OCI-LY1 (cell line): ENCODE results near the gene PVALB.

Experiments
- EZH2 ChIP-seq: fragments of 200-600 bp; sonication (generic), shearing (Covaris generic); IDR thresholded peaks from 2 replicates; pipeline ENCODE4 v1.8.0; 2017; ENCODE audit warnings: borderline replicate concordance, mixed run types, mild to moderate bottlenecking, antibody characterized with exemption, low read length, moderate library complexity, mixed read lengths
- TF ChIP-seq, protein P1 (sequence below): fragments of 200-600 bp; sonication (generic), shearing (Covaris generic); IDR thresholded peaks from 2 replicates; pipeline ENCODE4 v1.5.1; 2017; ENCODE audit warnings: mild to moderate bottlenecking, antibody characterized with exemption, low read length, moderate library complexity, mixed read lengths

GRCh38 chr22:36753120-36753802 is 63.6 kb downstream of the PVALB start:
- TF ChIP-seq, protein P1, sequence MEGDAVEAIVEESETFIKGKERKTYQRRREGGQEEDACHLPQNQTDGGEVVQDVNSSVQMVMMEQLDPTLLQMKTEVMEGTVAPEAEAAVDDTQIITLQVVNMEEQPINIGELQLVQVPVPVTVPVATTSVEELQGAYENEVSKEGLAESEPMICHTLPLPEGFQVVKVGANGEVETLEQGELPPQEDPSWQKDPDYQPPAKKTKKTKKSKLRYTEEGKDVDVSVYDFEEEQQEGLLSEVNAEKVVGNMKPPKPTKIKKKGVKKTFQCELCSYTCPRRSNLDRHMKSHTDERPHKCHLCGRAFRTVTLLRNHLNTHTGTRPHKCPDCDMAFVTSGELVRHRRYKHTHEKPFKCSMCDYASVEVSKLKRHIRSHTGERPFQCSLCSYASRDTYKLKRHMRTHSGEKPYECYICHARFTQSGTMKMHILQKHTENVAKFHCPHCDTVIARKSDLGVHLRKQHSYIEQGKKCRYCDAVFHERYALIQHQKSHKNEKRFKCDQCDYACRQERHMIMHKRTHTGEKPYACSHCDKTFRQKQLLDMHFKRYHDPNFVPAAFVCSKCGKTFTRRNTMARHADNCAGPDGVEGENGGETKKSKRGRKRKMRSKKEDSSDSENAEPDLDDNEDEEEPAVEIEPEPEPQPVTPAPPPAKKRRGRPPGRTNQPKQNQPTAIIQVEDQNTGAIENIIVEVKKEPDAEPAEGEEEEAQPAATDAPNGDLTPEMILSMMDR, result no peak
- TF ChIP-seq EZH2, result no peak
